A673 (cell line): ENCODE measurements around the gene CAP1.

Experiments
- CTCF ChIP-seq: fragments of 300-800, 200-600 bp; sonication (generic); conservative IDR thresholded peaks from 2 replicates; pipeline ENCODE4 v1.5.1; 2017; ENCODE audit warnings: low read depth, mild to moderate bottlenecking, antibody characterized with exemption, low read length, moderate library complexity, mixed read lengths
- EZH2 ChIP-seq: fragments of 200-600 bp; sonication (generic); IDR thresholded peaks from 2 replicates; pipeline ENCODE4 v1.6.1; 2017; ENCODE audit warnings: borderline replicate concordance, low read depth, mild to moderate bottlenecking, mixed read lengths, antibody characterized with exemption, low read length; ENCODE audit not compliant: poor library complexity, severe bottlenecking

GRCh38 chr1:40107290-40107959 lies 66.9 kb downstream of the CAP1 start:
- TF ChIP-seq CTCF (no peak), EZH2 (no peak)
